Measurements from ENCODE around the gene EML4.

EML4 gene

GRCh38 chr2:42186945-42187632 lies 17.9 kb downstream of the EML4 start:
- Histone ChIP-seq H3K4me3 (ENCODE audit: low read depth in 1 of 2, low read length in 1 of 2) (no peak overlapping the region), H3K27ac (no peak overlapping the region), H3K4me1 (ENCODE audit: control insufficient read depth in 1 of 2, insufficient read depth in 1 of 2, low read depth in 1 of 2, low read length in 1 of 2) (peaks cover 21 to 37% of the 10 kb centered on the region in 2 experiments), H3K9me3 (no peaks in the 10 kb centered on the region), H3K36me3 (no peaks in the 10 kb centered on the region), H3K27me3 (no peaks in the 10 kb centered on the region)
- no peak for TF ChIP-seq CTCF (IDR thresholded peaks at IDR 0.05)

- no peaks in the 10 kb centered on the region for H3K27me3 ChIP-seq
- peaks cover 21 to 32% of the 10 kb centered on the region in 2 experiments for H3K4me1 ChIP-seq (ENCODE audit: control insufficient read depth in 1 of 2, insufficient read depth in 1 of 2, low read depth in 1 of 2, low read length in 1 of 2)
- H3K27ac ChIP-seq, result no peak overlapping the region
- H3K9me3 ChIP-seq, result no peaks in the 10 kb centered on the region
- no peak overlapping the region for H3K4me3 ChIP-seq (ENCODE audit: low read depth in 1 of 2, low read length in 1 of 2)
- TF ChIP-seq CTCF (IDR thresholded peaks at IDR 0.05), result no peak
- no peaks in the 10 kb centered on the region for H3K36me3 ChIP-seq
Observed at GRCh38 chr2:42187886-42188285, 18.7 kb downstream of the EML4 start.

- Histone ChIP-seq H3K27ac (no peak overlapping the region), H3K27me3 (no peaks in the 10 kb centered on the region), H3K4me3 (ENCODE audit: low read depth in 1 of 2, low read length in 1 of 2) (no peak overlapping the region), H3K36me3 (no peaks in the 10 kb centered on the region), H3K4me1 (ENCODE audit: control insufficient read depth in 1 of 2, insufficient read depth in 1 of 2, low read depth in 1 of 2, low read length in 1 of 2) (peaks cover 24 to 35% of the 10 kb centered on the region in 2 experiments), H3K9me3 (no peaks in the 10 kb centered on the region)
- no peak for TF ChIP-seq CTCF (IDR thresholded peaks at IDR 0.05)
Observed at GRCh38 chr2:42189235-42189566, 20.0 kb downstream of the EML4 start.

- H3K27ac ChIP-seq, result no peak overlapping the region
- no peaks in the 10 kb centered on the region for H3K36me3 ChIP-seq
- H3K9me3 ChIP-seq, result no peaks in the 10 kb centered on the region
- no peak overlapping the region for H3K4me3 ChIP-seq (ENCODE audit: low read depth in 1 of 2, low read length in 1 of 2)
- TF ChIP-seq CTCF (IDR thresholded peaks at IDR 0.05), result no peak
- no peaks in the 10 kb centered on the region for H3K27me3 ChIP-seq
- peaks cover 31 to 45% of the 10 kb centered on the region in 2 experiments for H3K4me1 ChIP-seq (ENCODE audit: control insufficient read depth in 1 of 2, insufficient read depth in 1 of 2, low read depth in 1 of 2, low read length in 1 of 2)
Observed at GRCh38 chr2:42190191-42190590, 21.0 kb downstream of the EML4 start.

GRCh38 chr2:42191285-42192009 lies 22.3 kb downstream of the EML4 start:
- Histone ChIP-seq H3K9me3 (no peaks in the 10 kb centered on the region), H3K27me3 (no peaks in the 10 kb centered on the region), H3K36me3 (no peaks in the 10 kb centered on the region), H3K4me3 (ENCODE audit: low read depth in 1 of 2, low read length in 1 of 2) (no peak overlapping the region), H3K27ac (no peak overlapping the region), H3K4me1 (ENCODE audit: control insufficient read depth in 1 of 2, insufficient read depth in 1 of 2, low read depth in 1 of 2, low read length in 1 of 2) (peaks cover 41 to 58% of the 10 kb centered on the region in 2 experiments)
- no peak for TF ChIP-seq CTCF (IDR thresholded peaks at IDR 0.05)

All from neutrophil (primary cell).